K562 (cell line): ENCODE data around the gene TTC22. TPM values are rescaled to one million over a fixed set of nuclear protein-coding genes. Genes with fewer than 3 reads are reported as not detected.
A peak's percentile ranks its signal among the peaks of the same experiment; 100 is the strongest.

Experiments used
- CBX3 ChIP-seq, 2 experiments: IDR thresholded peaks; 1 replicate in 1 of 2; 2 replicates in 1 of 2; pipeline ENCODE4 v1.6.1; 2012; ENCODE audit warnings: inconsistent platforms in 2 of 2, low read length in 2 of 2, borderline replicate concordance in 1 of 2, control low read depth in 1 of 2
- CTCF ChIP-seq, 3 experiments: IDR thresholded peaks in 2 of 3; conservative IDR thresholded peaks in 1 of 3; 2 replicates each; pipeline ENCODE4 v1.5.1; 2011 to 2012; ENCODE audit warnings: low read length in 3 of 3, mild to moderate bottlenecking in 3 of 3, control low read depth in 2 of 3, improper control_type of control experiment in 1 of 3, inconsistent platforms in 1 of 3, low read depth in 1 of 3, mixed read lengths in 1 of 3, moderate library complexity in 1 of 3; ENCODE audit not compliant: insufficient read depth in 2 of 3
- DMBX1 ChIP-seq: fragments of 250-450 bp; sonication (Bioruptor Pico); IDR thresholded peaks from 2 replicates; pipeline ENCODE4 v1.8.0; 2022; ENCODE audit warnings: inconsistent platforms, mild to moderate bottlenecking, moderate library complexity, borderline replicate concordance
- E4F1 ChIP-seq: fragments of 250-450 bp; sonication (Bioruptor Pico); IDR thresholded peaks from 2 replicates; pipeline ENCODE4 v1.5.0; 2021; ENCODE audit warnings: mild to moderate bottlenecking, borderline replicate concordance
- GABPB1 ChIP-seq: sonication (generic); formaldehyde crosslinking; IDR thresholded peaks from 2 replicates; pipeline ENCODE4 v1.8.0; 2022; ENCODE audit warnings: mild to moderate bottlenecking, missing genetic modification reagents
- HMBOX1 ChIP-seq: sonication (generic); IDR thresholded peaks from 2 replicates; pipeline ENCODE4 v1.6.1; 2016
- HNRNPUL1 ChIP-seq: fragments of 200-400 bp; formaldehyde crosslinking; IDR thresholded peaks from 2 replicates; pipeline ENCODE4 v1.6.1; 2017; ENCODE audit warnings: low read length
- NKRF ChIP-seq: fragments of 450-650 bp; IDR thresholded peaks from 2 replicates; pipeline ENCODE4 v1.6.1; 2016; ENCODE audit warnings: borderline replicate concordance
- PHTF2 ChIP-seq: fragments of 250-450 bp; sonication (Bioruptor Pico); IDR thresholded peaks from 2 replicates; pipeline ENCODE4 v1.5.0; 2021; ENCODE audit warnings: mild to moderate bottlenecking
- POLR2AphosphoS2 ChIP-seq: IDR thresholded peaks from 2 replicates; pipeline ENCODE4 v1.6.1; 2012; ENCODE audit warnings: low read length, improper control_type of control experiment
- RAD21 ChIP-seq, 2 experiments: fragments of 250-450 bp in 1 of 2; fragments of 450-650 bp in 1 of 2; sonication (Bioruptor Pico) in 1 of 2; formaldehyde crosslinking in 1 of 2; IDR thresholded peaks in 1 of 2; conservative IDR thresholded peaks in 1 of 2; 2 replicates each; pipeline versions ENCODE4 v1.4.0 to v1.8.0; 2020 to 2022; ENCODE audit warnings: mild to moderate bottlenecking in 2 of 2, moderate library complexity in 1 of 2
- RBM15 ChIP-seq: fragments of 200-400 bp; formaldehyde crosslinking; IDR thresholded peaks from 2 replicates; pipeline ENCODE4 v1.6.1; 2018; ENCODE audit warnings: mild to moderate bottlenecking, low read length, moderate library complexity; ENCODE audit not compliant: insufficient read depth
- RFX1 ChIP-seq: fragments of 450-650 bp; IDR thresholded peaks from 2 replicates; pipeline ENCODE4 v1.6.1; 2016; ENCODE audit warnings: mild to moderate bottlenecking, moderate library complexity
- SMC3 ChIP-seq: conservative IDR thresholded peaks from 2 replicates; pipeline ENCODE4 v1.6.1; 2011; ENCODE audit warnings: low read depth, low read length, improper control_type of control experiment; ENCODE audit not compliant: insufficient read depth
- TBL1XR1 ChIP-seq, 2 experiments: IDR thresholded peaks; 2 replicates each; pipeline ENCODE4 v1.6.1; 2012; ENCODE audit warnings: improper control_type of control experiment in 2 of 2, low read length in 2 of 2, mild to moderate bottlenecking in 1 of 2
- TOE1 ChIP-seq, 2 experiments: fragments of 450-650 bp in 1 of 2; sonication (generic) in 1 of 2; formaldehyde crosslinking in 1 of 2; IDR thresholded peaks; 2 replicates each; pipeline versions ENCODE4 v1.7.1 to v1.8.0; 2016 to 2022; ENCODE audit warnings: borderline replicate concordance in 2 of 2, mild to moderate bottlenecking in 2 of 2, antibody characterized with exemption in 1 of 2, inconsistent platforms in 1 of 2, low read depth in 1 of 2, missing genetic modification reagents in 1 of 2, moderate library complexity in 1 of 2
- ZNF696 ChIP-seq: fragments of 250-450 bp; sonication (Bioruptor Pico); conservative IDR thresholded peaks from 2 replicates; pipeline ENCODE4 v1.4.0; 2020; ENCODE audit warnings: mild to moderate bottlenecking, moderate library complexity
- ZSCAN29 ChIP-seq: fragments of 450-650 bp; IDR thresholded peaks from 2 replicates; pipeline ENCODE4 v1.6.1; 2017
- polyA plus RNA-seq, 8 experiments: library from polyadenylated mRNA; depleted of rRNA in 4 of 8; stranded (reverse) in 5 of 8; unstranded in 3 of 8; fragments of >200 nt; fragmentation: Nextera tagmentation in 2 of 8; fragmentation: Illumina TruSeq in 1 of 8; extraction: Ambion mirVana in 2 of 8; extraction: Trizol in 1 of 8; gene quantifications; 2 replicates each; pipeline versions ENCODE4 v1.2.1 to v1.2.3, GENCODE V29; 2011 to 2014; ENCODE audit warnings: inconsistent platforms in 1 of 8, missing spikeins in 1 of 8
- total RNA-seq, 7 experiments: library from RNA; depleted of rRNA in 6 of 7; stranded (reverse); fragments of >200 nt in 6 of 7; fragmentation: Illumina TruSeq in 2 of 7; extraction: Trizol in 2 of 7; gene quantifications; 2 replicates each; pipeline versions ENCODE4 v1.2.1 to v1.2.3, GENCODE V29; 2011 to 2021; ENCODE audit warnings: low replicate concordance in 1 of 7

TTC22 gene
- total and polyA plus RNA-seq, 9 of the 15 experiments (the other 6 are each of a cell fraction or from before 2014, with no cell fraction given): 0.07 TPM; not detected in 8

- TF ChIP-seq E4F1 (CRISPR knock-in tag) (no peak), TBL1XR1 (IDR thresholded peaks at IDR 0.05; ENCODE audit: low read length in 2 of 2) (no peak), DMBX1 (CRISPR knock-in tag) (no peak), CTCF (IDR thresholded peaks at IDR 0.05 in 2 of 3, conservative IDR thresholded peaks at IDR 0.05 in 1 of 3; ENCODE audit: insufficient read depth in 2 of 3, low read depth in 1 of 3, low read length in 3 of 3) (peak; percentile 80 to 97 (median 91)), HMBOX1 (peak; percentile 71), RFX1 (no peak), TOE1 (IDR thresholded peaks at IDR 0.05; ENCODE audit: borderline replicate concordance) (no peak), TOE1 (CRISPR knock-in tag; IDR thresholded peaks at IDR 0.05; ENCODE audit: borderline replicate concordance, low read depth) (no peak), ZNF696 (CRISPR knock-in tag) (no peak), GABPB1 (CRISPR knock-in tag) (peak; percentile 46; the same call in 1 of the 2 replicates), PHTF2 (no peak), RBM15 (no peak), SMC3 (peak; percentile 83), ZSCAN29 (no peak), HNRNPUL1 (no peak), POLR2AphosphoS2 (no peak), NKRF (no peak), RAD21 (CRISPR knock-in tag; conservative IDR thresholded peaks at IDR 0.05 in 1 of 2, IDR thresholded peaks at IDR 0.05 in 1 of 2) (peak; percentile 74 to 94), CBX3 (IDR thresholded peaks at IDR 0.05; ENCODE audit: borderline replicate concordance in 1 of 2, low read length in 2 of 2) (peak in 1 of 2 experiments; percentile 83; a peak in 2 of 3 replicates)
Observed at GRCh38 chr1:54791880-54792522, 9.1 kb downstream of the TTC22 start (continued).
